GM19099 (cell line): ENCODE measurements around the gene ZNF71.

Experiments
- POLR2A ChIP-seq: IDR thresholded peaks from 3 replicates; pipeline ENCODE4 v1.6.1; 2011; ENCODE audit warnings: low read depth; ENCODE audit not compliant: insufficient read length; ENCODE audit errors: extremely low read depth

The ZNF71 gene

DNA sequence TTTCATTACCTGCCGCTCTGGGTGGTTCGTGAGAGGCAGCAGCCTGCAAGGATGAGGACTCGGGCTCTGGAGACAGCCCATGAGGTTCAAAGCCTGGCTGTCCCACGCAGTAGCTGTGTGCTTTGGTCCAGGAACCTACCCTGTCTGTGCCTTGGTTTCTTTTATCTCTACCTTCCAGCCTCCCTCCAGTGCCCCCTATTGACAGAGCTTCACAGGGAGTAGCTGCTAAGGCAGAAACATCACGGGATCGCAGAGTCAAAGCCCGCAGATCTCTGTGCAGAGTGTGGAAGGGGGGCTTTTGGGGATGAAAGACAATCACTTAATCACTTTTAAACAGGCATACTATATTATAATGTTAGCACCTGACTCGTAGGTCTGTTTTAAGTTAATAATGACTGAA is 16.2 kb downstream of the ZNF71 start:
- TF ChIP-seq POLR2A: no peak

DNA sequence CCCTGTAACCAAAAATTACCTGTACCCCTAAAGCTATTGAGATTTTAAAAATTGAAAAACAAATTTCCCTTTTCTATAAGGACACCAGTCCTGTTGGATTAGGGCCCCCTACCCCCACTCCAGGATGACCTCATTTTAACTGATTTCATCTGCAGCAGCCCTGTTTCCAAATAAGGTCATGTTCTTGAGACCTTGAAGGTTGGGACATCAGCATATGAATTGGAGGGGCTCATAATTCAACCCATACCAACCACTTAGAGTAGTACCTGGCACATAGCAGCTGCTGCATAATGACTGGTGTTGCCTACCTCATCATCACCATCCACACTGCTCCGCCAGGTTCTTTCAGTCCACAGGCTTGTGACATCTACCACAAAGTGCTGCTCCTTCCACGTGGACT is 17.6 kb downstream of the ZNF71 start:
- TF ChIP-seq POLR2A: no peak

DNA sequence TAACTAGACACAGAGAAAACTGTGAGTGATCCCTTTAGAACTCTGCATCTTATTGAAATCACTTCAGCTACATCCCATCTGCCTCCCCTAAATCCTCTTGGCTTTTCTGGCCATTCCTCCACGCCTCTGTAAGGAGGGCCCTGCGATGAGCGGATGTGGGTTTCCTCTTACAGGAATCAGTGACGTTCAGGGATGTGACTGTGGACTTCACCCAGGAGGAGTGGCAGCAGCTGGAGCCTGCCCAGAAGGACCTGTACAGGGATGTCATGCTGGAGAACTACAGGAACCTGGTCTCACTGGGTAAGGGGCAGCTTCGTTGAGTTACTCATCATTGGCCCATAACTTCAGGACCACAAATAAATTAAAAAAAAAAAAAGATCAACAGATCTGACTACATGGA is 18.5 kb downstream of the ZNF71 start:
- no peak for TF ChIP-seq POLR2A

DNA sequence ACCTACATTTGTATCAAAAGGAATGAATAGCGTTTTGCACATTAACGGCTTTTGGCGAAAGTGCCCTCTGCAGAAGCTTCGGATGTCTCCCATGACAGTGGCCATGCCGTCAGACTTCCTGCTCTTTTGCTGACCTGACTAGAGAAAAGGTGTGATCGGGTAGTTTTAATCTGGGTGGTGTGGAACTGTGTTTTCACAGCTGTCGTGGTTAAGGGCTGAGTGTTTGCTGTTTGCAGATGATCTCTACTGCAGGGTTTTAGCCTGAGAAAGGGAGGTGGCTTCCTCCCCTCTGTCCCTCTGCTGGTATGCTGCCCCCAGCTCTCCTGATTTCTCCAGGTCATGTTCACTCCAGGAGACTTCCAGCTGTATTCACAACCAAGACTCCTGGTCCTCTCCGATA is 22.4 kb downstream of the ZNF71 start:
- no peak for TF ChIP-seq POLR2A

DNA sequence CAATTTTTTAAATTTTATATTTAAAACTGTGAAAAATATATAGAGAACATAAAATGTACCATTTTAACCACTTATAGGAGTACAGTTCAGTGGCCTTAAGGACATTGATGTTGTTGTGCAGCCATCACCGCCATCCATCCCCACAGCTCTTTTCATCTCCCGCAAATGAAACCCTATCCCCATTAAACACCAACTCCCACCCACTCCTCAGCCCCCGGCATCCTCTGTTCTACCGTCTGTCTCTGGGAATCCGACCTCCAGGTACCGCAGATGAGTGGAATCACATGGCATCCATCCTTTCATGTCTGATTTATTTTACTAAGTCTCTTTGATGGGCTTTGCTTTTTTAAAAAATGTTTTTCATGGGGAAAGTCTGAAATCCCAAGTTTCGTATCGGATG is 24.0 kb downstream of the ZNF71 start:
- TF ChIP-seq POLR2A: no peak

DNA sequence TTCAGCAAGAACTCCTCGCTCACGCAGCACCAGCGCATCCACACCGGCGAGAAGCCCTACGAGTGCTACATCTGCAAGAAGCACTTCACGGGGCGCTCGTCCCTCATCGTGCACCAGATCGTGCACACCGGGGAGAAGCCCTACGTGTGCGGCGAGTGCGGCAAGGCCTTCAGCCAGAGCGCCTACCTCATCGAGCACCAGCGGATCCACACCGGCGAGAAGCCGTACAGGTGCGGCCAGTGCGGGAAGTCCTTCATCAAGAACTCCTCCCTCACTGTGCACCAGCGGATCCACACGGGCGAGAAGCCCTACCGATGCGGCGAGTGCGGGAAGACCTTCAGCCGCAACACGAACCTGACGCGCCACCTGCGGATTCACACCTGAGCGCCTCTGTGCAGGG is 27.3 kb downstream of the ZNF71 start:
- TF ChIP-seq POLR2A: no peak

DNA sequence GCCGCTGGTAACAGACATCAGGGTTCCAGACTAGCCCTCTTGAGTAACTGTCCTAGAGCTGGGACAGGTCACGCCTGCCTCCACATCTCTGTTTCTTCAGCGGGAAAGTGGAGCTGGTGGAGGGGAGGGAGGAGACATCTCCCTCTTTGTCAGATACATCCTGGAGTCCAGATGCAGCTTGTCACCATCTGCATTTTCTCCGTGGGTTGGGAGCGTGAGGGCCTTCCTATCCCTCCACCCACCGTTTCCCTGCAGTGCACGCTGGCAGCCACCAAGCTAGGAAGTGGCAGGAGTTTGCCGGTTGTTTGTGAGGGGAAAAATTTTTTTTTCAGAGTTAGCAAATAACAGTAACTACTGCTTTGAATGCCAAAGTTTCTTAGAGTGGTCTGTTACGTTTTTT is 27.9 kb downstream of the ZNF71 start:
- TF ChIP-seq POLR2A: no peak

DNA sequence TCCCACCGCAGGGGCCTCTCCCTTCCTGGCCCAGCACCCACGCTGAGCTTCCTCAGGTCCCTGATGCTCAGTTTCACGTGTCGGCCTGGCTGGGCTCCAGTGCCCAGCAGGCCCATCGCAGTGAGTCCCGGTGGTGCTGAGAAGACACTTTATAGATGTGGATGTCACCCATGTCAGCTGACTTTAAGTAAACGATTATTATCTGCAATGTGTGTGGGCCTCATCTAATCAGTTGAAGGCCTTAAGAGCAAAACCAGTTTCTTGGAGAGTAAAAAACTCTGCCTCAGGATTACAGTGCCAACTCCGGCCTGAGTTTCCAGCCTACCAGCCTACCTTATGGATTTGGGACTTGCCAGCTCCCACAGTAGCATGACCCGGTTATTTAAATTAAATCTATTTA is 30.6 kb downstream of the ZNF71 start:
- no peak for TF ChIP-seq POLR2A

DNA sequence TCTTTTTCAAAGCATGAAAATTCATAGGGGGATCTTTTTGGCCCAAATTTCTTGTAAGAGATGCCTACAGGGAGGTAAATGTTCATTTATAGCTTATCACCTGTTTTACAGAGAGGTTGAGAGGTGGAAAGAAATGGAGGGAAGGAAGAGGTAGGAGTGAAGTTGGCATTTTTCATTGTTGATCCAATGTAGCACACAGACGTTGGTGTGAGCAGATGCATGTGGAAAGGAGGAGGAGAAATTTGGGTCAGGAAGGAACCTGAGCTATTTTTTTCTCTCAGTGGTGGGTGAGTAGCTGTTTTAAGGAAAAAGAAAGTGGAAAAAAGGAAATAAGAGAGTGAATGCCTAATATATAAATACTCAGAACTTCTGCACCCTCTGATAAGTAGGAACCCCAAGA is 37.9 kb downstream of the ZNF71 start:
- no peak for TF ChIP-seq POLR2A

DNA sequence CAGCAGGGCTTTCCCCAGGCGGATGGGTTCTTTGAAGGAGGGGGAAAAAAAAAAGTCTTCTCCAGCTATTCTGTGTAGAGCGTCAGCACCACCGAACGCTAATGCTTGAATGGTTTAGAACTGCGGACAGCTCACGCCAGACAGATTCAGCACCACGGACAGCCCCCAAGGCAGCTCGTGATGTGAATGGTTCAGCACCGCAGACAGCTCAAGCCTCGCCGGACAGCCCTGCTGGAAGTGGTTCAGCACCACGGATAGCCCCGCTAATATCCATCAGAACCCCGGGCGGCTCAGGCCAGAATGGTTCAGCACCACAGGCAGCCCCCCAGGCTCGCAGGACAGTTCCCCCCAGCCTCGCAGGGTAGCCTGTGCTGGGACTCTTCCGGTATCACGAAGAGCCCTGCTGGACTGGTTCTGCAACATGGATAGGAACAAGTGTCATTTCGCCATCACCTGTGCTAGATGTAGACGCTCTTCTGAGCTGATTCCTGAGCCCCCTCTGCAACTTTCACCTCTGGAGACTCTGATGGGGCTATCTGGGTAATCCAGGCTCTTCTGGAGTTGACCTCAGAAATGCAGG is 43.0 kb downstream of the ZNF71 start:
- no peak for TF ChIP-seq POLR2A

DNA sequence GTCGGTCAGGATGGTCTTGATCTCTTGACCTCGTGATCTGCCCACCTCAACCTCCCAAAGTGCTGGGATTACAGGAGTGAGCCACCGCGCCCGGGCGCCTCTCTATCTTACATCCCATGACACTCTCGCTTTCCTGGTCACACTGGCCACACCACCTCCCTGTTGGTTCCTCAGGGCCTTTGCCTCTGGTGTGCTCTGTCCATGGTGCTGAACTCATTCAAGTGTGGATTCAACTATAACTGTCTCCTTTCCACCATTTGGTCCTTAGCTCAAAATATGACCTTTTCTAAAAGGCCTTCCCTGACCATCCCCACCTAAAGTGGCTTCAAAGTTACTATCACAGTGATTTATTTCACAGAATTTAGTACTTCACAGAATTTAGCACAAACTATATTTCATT is 44.1 kb downstream of the ZNF71 start:
- TF ChIP-seq POLR2A: no peak

DNA sequence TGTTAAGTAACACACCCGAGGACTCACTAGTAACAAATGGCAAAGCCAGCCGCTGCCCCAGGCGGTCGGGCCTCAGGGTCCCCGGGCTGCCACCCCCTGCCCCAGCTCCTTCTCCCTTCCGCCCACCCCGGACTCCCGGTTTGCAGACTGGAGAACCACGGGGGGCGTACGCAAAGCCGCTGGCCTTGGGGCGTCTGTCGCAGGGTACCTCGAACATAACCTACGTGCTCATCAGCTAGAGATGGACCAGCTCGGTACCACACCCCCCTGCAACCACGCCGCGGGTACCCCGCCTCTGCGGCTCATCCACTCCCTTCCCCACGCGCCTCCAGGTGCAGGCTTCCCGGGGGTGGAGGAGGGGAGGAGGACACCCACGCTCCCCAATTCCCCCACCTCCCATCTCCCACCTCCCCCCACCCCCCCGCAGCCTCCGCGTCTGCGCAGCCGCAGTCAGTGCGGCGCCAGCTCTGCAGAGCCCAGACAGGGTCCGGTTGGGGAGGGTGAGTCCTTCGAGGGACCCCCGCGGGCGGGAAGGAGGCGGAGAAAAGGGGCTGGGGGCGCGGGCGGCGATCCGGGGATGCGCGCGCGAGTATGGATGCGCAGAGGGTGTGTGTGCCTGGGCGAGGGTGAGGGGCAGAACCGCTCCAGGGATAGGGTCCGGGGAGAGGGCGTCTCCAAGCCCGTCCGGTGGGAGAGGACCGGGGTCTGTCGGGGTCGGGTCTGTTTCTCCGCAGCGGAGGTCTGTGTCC is 47.8 kb downstream of the ZNF71 start, which contains the start of gene SMIM17:
Gene SMIM17 (plus strand): TSS at position 449 of the 749 bp plus-strand sequence. CDS start 2,509 bp downstream, outside the sequence.
- no peak for TF ChIP-seq POLR2A

DNA sequence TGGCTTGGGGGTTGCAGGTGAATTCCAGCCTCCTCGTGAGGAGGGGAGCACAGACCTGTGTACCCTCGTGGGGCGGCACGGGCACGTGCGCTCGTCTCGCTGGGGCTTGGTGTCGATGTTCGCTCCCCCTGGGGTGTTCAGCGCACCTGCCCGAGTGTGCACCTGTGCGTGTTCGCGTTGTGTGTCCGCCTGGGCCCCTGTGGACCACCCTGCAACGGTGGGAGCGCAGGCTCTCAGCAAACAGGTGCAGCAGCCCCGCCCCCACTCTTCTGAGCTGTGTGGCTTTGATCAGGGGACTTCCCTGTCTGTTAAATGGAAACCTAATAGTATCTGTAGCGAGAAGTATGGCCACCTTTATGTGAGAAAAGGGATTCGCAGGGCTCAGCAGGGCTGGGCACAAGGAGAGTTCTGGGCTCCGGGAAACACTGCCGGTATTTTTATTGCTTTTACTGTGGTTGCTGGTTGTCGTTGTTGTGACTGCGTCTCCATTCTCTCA is 48.4 kb downstream of the ZNF71 start:
- TF ChIP-seq POLR2A: no peak

DNA sequence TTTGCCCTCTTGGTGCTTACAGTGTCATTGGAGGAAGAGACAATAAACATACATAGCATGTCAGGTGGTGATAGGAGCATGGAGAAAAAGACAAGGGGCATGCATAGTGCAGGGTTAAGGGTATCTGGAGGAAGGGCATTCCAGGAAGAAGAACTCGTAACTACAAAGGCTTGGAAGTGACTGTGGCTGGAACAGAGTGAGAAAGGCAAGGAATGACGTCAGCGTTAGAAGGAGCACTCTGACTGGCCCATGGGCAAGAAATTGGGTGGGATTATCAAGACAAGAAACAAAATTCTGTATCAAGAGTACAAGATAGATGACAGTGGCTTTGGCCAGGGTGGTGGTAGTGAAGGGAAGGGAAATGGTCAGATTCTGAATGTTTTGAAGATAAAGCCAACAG is 59.0 kb downstream of the ZNF71 start:
- TF ChIP-seq POLR2A: no peak

DNA sequence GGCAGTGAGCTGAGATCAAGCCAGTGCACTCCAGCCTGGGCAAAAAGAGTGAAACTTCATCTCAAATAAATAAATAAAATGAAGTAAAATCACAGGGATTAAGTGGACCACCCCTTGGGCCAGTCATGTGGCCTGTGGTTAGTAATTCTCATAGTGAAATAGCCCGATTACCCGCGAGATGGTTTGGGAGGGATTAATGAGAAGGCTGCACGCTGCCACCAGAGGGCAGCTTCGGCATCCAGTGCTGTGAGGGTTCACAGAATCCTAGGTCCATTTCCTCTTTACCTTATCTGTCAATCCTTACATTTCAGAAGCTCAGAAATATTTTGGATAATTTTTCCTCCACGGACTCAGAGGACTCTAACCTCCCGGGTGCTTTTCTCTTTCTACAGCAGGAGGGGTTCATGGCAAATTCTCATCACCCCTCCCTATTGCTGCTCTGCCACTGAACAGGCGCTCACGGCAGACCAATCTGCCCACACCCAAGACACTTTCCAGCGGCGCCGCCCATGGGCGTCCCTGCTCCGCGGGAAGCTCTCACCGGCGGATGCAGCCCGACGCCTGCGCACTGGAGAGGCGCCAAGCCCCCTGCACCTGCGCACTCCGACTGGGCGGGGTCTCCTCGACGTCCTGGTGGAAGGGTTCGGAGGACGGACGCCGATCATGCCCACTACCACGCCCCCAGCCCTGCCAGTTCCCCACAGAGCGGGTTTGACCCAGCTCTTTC is 65.4 kb downstream of the ZNF71 start:
- no peak for TF ChIP-seq POLR2A

DNA sequence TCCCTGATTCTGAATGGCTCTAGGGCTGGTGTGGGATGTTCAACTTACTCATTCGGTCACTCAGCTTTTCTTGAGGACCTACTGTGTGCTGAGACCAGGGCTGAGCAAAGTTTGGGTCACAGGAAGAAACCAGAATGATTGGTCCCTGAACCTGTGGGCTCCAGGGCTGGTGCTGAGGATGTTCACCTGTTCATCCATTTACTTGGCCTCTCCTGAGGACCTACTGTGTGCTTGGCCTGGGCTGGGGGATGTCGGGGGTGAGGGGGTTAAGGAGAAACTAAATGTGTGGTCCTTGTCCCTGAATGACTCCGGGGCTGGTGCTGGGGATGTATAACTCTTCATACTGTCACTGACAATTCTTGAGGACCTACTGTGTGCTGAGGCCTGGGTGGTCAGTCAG is 66.1 kb downstream of the ZNF71 start:
- no peak for TF ChIP-seq POLR2A
